ENCODE results near the gene ARSH. TPM values are rescaled to one million over a fixed set of nuclear protein-coding genes. Genes with fewer than 3 reads are reported as not detected.

ARSH gene, protein sequence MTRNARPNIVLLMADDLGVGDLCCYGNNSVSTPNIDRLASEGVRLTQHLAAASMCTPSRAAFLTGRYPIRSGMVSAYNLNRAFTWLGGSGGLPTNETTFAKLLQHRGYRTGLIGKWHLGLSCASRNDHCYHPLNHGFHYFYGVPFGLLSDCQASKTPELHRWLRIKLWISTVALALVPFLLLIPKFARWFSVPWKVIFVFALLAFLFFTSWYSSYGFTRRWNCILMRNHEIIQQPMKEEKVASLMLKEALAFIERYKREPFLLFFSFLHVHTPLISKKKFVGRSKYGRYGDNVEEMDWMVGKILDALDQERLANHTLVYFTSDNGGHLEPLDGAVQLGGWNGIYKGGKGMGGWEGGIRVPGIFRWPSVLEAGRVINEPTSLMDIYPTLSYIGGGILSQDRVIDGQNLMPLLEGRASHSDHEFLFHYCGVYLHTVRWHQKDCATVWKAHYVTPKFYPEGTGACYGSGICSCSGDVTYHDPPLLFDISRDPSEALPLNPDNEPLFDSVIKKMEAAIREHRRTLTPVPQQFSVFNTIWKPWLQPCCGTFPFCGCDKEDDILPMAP
- total RNA-seq = under 1 TPM in 1 of 2 donors, not detected in 1; under 0.01 TPM

DNA sequence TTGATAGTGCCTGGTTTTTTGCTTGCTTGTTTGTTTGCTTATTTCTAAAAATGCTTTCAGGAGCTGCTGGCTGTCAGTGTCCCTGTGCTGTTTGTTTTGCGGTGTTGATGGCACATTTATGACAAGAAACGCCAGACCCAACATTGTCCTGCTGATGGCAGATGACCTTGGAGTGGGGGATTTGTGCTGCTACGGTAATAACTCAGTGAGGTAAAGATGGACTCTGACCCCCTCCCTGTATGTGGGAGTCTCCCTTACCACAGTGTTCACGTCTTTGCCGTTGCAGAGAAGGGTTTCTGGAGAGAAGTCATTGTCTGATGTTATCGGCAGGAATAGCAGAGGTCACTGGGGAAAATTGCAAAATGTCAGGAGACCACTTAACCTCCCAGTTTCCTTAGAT is at the start of gene ARSH:
ARSH (plus strand) TSS at position 52 of the 400 bp plus-strand sequence; CDS start at position 119, 67 bp downstream.

Small RNA genes lying within 50 kb of the gene (small RNA-seq; reads per million reads assigned to genes)
- 0 reads per million in 2 donors for gene RN7SL578P

Other genes starting within 250 kb of the ARSH start
- gene GYG2, start 177.6 kb upstream of the ARSH start, total RNA-seq = 10 to 100 TPM; 36.6 to 44.0 TPM
- gene ARSD, start 77.2 kb upstream of the ARSH start, total RNA-seq = 10 to 100 TPM in 1 of 2 donors, 1 to 10 TPM in 1; 5.7 to 12.0 TPM
- gene ARSF, start 34.9 kb downstream of the ARSH start, total RNA-seq = not detected

Measured in melanocyte of skin (primary cell).